Lung (tissue), 12 donors: Measurements from ENCODE around the gene GCNT2. TPM values are rescaled to one million over a fixed set of nuclear protein-coding genes. Genes with fewer than 3 reads are reported as not detected.

Experiments
- ATAC-seq: fragments of 200-7000 bp; cut with Tn5 transposase; one replicate; pipeline ENCODE4 v1.9.1; 2020; ENCODE audit warnings: moderate number of reproducible peaks; ENCODE audit not compliant: insufficient read depth, low FRiP score
- DNase-seq, 3 donors: peaks; one replicate each; pipeline ENCODE4 v3.0.0-alpha.2; 2013 to 2017
- H3K27ac ChIP-seq, 2 donors: one replicate each; pipeline ENCODE4 v1.5.1; 2013; ENCODE audit warnings: mild to moderate bottlenecking in 2 of 2, moderate library complexity in 2 of 2, control low read depth in 1 of 2, inconsistent platforms in 1 of 2, low read depth in 1 of 2, low read length in 1 of 2
- H3K27me3 ChIP-seq, 3 donors: one replicate each; pipeline ENCODE4 v1.5.1; 2013; ENCODE audit warnings: low read length in 2 of 3; ENCODE audit not compliant: control insufficient read depth in 3 of 3, insufficient read depth in 3 of 3
- H3K36me3 ChIP-seq, 4 donors: one replicate each; pipeline ENCODE4 v1.5.1; 2013; ENCODE audit warnings: low read length in 4 of 4, mild to moderate bottlenecking in 1 of 4, moderate library complexity in 1 of 4; ENCODE audit not compliant: control insufficient read depth in 4 of 4, insufficient read depth in 4 of 4
- H3K4me1 ChIP-seq, 5 donors: one replicate each; pipeline ENCODE4 v1.5.1; 2013; ENCODE audit warnings: low read length in 5 of 5, mild to moderate bottlenecking in 2 of 5, moderate library complexity in 1 of 5; ENCODE audit not compliant: control insufficient read depth in 5 of 5, insufficient read depth in 5 of 5
- H3K4me3 ChIP-seq: one replicate; pipeline ENCODE4 v1.5.1; 2013; ENCODE audit warnings: mild to moderate bottlenecking, control low read depth, moderate library complexity
- H3K9ac ChIP-seq, 2 donors: one replicate each; pipeline ENCODE4 v1.5.1; 2013; ENCODE audit warnings: low read length in 2 of 2, control low read depth in 1 of 2; ENCODE audit not compliant: insufficient read depth in 1 of 2
- H3K9me3 ChIP-seq, 4 donors: one replicate each; pipeline ENCODE4 v1.5.1; 2013; ENCODE audit warnings: low read length in 3 of 4, mild to moderate bottlenecking in 1 of 4, moderate library complexity in 1 of 4; ENCODE audit not compliant: control insufficient read depth in 4 of 4, insufficient read depth in 3 of 4
- CTCF ChIP-seq: IDR thresholded peaks from 2 replicates; pipeline ENCODE4 v1.5.1; 2012; ENCODE audit warnings: mild to moderate bottlenecking; ENCODE audit errors: control extremely low read depth, extremely low read depth
- WGBS, 2 donors: extraction: QIAGEN DNeasy Blood & Tissue Kit; methylation state at CpG; one replicate each; pipeline ENCODE4 v1.1.7; 2013; 5-methylcytosine and 5-hydroxymethylcytosine counted together
- polyA plus RNA-seq, 2 donors: library from polyadenylated mRNA; stranded (reverse); fragments of 200-250 nt; gene quantifications; one replicate each; pipeline ENCODE4 v1.2.1, GENCODE V29; 2013
- total RNA-seq, 2 donors: library from RNA; depleted of rRNA in 1 of 2; stranded (reverse); fragments of >200 nt in 1 of 2; gene quantifications; one replicate each; pipeline ENCODE4 v1.2.1, GENCODE V29; 2014 to 2021
- donor health status: control.
- donor health status: control.
- donor health status: Bipolar disorder and iron deficiency.
- donor health status: healthy.
- donor health status: DM: yes; HTN: yes; CAD: no.

GCNT2 gene
- total and polyA plus RNA-seq, 4 donors, result 7.8 to 57.4 (median 15.7) TPM

DNA sequence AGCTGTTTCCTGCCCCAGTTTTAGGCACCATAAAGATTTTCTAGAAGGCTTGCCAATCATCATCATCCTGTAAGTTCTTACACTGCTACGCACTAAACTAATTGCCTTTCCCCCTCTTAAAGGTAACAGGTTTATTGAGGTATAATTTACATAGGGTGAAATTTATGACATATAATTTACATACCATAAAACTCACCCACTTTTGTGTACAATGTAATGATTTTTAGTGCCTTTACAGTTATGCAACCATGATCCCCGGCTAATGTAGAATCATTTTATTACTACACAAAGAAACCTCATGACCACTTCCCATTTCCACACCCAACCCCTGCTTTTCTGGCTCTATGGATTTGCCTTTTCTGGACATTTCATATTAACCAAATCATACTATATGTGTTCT is 21.1 kb downstream of the GCNT2 start:
- DNase-seq (no peak), ATAC-seq (no peak)
- Histone ChIP-seq H3K36me3 (peaks cover 0 to 5% (median 0%) of the 10 kb centered on the region in 4 donors), H3K4me3 (no peak overlapping the region), H3K9me3 (no peaks in the 10 kb centered on the region), H3K27me3 (no peaks in the 10 kb centered on the region), H3K27ac (no peak overlapping the region), H3K9ac (no peak overlapping the region), H3K4me1 (peaks cover 0 to 9% (median 0%) of the 10 kb centered on the region in 5 donors)
- TF ChIP-seq CTCF, result no peak
- WGBS, 2 donors, result 61 to 84% methylated on average over 2 of the region's 2 CpGs

- WGBS, 2 donors, result 90 to 92% methylated on average over 2 of the region's 2 CpGs
- H3K4me3 ChIP-seq, result no peak overlapping the region
- H3K4me1 ChIP-seq, result peaks cover 0 to 9% (median 0%) of the 10 kb centered on the region in 5 donors
- no peak overlapping the region for H3K27ac ChIP-seq
- peaks cover 0 to 5% (median 0%) of the 10 kb centered on the region in 4 donors for H3K36me3 ChIP-seq
- TF ChIP-seq CTCF, result no peak
- H3K9ac ChIP-seq, result no peak overlapping the region
- ATAC-seq (no peak), DNase-seq (no peak)
- no peaks in the 10 kb centered on the region for H3K9me3 ChIP-seq
- H3K27me3 ChIP-seq, result no peaks in the 10 kb centered on the region
These were observed 22.3 kb downstream of the GCNT2 start for GRCh38 chr6:10543488-10543887.

DNA sequence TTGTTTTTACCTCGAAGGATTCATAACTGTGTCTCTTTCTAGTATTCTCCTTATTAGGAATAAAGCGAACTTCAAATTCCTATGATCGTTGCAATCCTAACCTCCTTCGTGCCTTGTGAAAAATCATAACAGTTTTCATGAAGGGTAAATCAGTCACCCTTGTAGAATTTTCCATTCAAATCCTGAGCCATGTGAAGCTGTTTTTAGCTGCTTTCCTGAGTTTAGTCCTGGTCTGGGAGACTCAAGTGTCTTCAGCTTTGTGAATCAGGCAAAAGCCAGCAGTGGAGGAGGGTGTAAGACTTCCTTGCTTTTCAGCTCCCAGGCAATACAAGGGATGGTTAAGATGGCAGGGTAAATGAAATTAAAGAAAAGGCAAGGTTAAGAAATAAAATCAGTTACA is 24.3 kb downstream of the GCNT2 start:
- no peak overlapping the region for H3K27ac ChIP-seq
- no peak for DNase-seq
- no peak overlapping the region for H3K4me3 ChIP-seq
- ATAC-seq, result no peak
- H3K4me1 ChIP-seq, result peaks cover 0 to 9% (median 0%) of the 10 kb centered on the region in 5 donors
- H3K9me3 ChIP-seq, result no peaks in the 10 kb centered on the region
- H3K27me3 ChIP-seq, result no peaks in the 10 kb centered on the region
- no peak overlapping the region for H3K9ac ChIP-seq
- peaks cover 0 to 5% (median 0%) of the 10 kb centered on the region in 4 donors for H3K36me3 ChIP-seq
- 54 to 84% methylated on average over 4 of the region's 4 CpGs for WGBS, 2 donors
- no peak for TF ChIP-seq CTCF

DNA sequence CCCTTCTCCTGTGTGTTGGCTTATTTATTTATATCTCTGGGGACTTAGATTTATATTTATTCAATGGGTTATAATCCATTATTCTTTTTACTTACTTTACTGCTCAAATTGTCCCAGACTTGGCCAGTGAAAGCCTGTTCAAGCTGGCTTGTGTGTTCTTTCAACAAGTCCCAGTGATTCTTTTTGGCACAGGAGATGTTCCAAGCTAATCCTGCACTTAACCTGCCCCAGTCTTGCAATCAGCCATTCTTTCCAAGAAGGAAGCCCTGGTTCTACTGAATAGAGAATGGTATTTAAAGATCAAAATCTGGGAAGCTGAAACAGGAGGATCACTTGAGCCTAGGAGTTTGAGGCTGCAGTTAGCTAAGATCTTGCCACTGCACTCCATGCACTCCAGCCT is 26.7 kb downstream of the GCNT2 start:
- Histone ChIP-seq H3K4me3 (no peak overlapping the region), H3K4me1 (peaks cover 0 to 3% (median 0%) of the 10 kb centered on the region in 5 donors), H3K36me3 (no peaks in the 10 kb centered on the region), H3K27me3 (no peaks in the 10 kb centered on the region), H3K9me3 (no peaks in the 10 kb centered on the region), H3K27ac (no peak overlapping the region), H3K9ac (no peak overlapping the region)
- DNase-seq (no peak), ATAC-seq (no peak)
- TF ChIP-seq CTCF, result no peak
